Activated T-helper 2 cell treated with anti-CD3 and anti-CD28 coated beads, Interferon-gamma antibody, Interleukin-2, Interleukin-4, amounts not matched to agents 10 μg/mL and 5 μg/mL and 100 μg/mL, durations not matched to agents 14 hours and 24 hours and 36 hours (primary cell): Measurements from ENCODE around the gene PCP2. TPM values are rescaled to one million over a fixed set of nuclear protein-coding genes. Genes with fewer than 3 reads are reported as not detected.

Experiments used
- DNase-seq: peaks from one replicate; pipeline ENCODE4 v3.0.0; 2021; ENCODE audit warnings: low spot score
- H3K27ac Mint-ChIP-seq: one replicate; pipeline ENCODE4 v1.8.0; 2021; ENCODE audit warnings: mixed read lengths
- H3K27me3 Mint-ChIP-seq: one replicate; pipeline ENCODE4 v1.8.0; 2021; ENCODE audit warnings: low read depth, mixed read lengths
- H3K36me3 Mint-ChIP-seq: one replicate; pipeline ENCODE4 v1.8.0; 2021; ENCODE audit warnings: low read depth, mixed read lengths
- H3K4me1 Mint-ChIP-seq: one replicate; pipeline ENCODE4 v1.8.0; 2021; ENCODE audit warnings: low read depth, mixed read lengths
- H3K4me3 Mint-ChIP-seq: one replicate; pipeline ENCODE4 v1.8.0; 2021; ENCODE audit warnings: low read depth, mild to moderate bottlenecking, moderate library complexity, mixed read lengths
- H3K9me3 Mint-ChIP-seq: one replicate; pipeline ENCODE4 v1.8.0; 2021; ENCODE audit warnings: mixed read lengths
- intact Hi-C: fragments of 100-400 bp; cut with micrococcal nuclease; formaldehyde crosslinking; loops from one replicate; pipeline ENCODE4 v1.15.1; 2023
- total RNA-seq: library from RNA; stranded (reverse); gene quantifications from 2 replicates; pipeline ENCODE4 v1.2.3, GENCODE V29; 2022

The PCP2 gene
- total RNA-seq, 1 donor from 2014 or later: 1.2 TPM

DNA sequence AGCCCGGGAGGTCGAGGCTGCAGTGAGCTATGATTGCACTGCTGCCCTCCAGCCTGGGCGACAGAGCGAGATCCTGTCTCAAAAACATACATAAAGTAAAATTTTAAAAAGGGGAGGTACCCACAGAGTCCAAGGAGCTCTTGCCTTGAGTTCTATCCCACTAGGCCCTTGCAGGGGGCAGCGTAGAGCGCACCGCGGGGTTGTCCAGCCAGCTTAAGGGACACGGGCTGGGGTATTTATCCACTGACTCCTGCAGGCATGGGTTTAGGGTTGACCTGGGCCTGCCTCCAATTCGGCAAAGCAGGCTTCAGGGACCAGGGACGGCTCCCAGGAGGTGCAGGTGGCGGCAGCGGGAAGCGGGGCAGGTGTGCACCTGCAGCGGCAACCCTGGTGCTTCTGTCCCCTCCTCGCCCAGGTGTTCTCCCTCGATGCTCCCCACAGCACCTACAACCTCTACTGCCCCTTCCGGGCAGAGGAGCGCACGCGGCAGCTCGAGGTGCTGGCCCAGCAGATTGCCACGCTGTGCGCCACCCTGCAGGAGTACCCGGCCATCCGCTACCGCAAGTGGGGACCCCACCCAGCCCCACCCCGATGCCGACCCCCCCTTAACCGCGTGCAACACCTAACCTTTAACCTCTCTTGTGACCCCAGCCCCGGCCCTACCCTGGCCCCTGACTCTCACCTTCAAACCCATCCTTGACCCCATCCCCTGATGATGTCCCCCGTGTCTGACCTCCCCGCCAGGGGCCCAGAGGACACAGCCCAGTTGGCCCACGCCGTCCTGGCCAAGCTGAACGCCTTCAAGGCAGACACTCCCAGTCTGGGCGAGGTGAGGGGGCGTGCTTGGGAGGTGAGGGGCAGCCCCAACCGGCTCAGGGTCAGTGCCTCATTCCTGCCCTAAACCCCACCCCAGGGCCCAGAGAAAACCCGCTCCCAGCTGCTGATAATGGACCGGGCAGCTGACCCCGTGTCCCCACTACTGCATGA lies 8.1 kb upstream of the PCP2 start:
- H3K4me3 Mint-ChIP-seq: no peak overlapping the region
- no peaks in the 10 kb centered on the region for H3K9me3 Mint-ChIP-seq
- intact Hi-C loops: no loop called here
- H3K4me1 Mint-ChIP-seq: peaks cover 14% of the 10 kb centered on the region
- H3K27me3 Mint-ChIP-seq: no peaks in the 10 kb centered on the region
- DNase-seq: no peak
- H3K27ac Mint-ChIP-seq: no peak overlapping the region
- peaks cover 26% of the 10 kb centered on the region for H3K36me3 Mint-ChIP-seq

DNA sequence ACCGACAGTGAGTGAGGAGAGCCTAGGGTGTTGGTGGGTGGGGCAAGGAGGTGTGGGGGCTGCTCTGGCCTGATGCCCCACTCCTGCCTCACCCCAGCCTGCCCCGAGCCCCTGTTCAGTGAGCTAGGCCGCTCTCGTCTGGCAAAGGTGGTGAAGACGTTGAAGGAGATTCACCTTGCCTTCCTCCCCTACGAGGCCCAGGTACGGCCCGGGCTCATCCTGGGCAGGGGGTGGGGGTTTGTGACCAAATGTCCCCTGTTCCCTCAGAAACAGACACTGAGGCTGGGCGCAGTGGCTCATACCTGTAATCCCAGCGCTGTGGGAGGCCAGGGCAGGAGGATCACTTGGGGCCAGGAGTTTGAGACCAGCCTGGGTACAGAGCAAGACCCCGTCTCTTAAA lies 7.3 kb upstream of the PCP2 start:
- no peak overlapping the region for H3K4me3 Mint-ChIP-seq
- H3K9me3 Mint-ChIP-seq: no peaks in the 10 kb centered on the region
- no peak overlapping the region for H3K27ac Mint-ChIP-seq
- intact Hi-C loops: no loop called here
- H3K27me3 Mint-ChIP-seq: no peaks in the 10 kb centered on the region
- H3K36me3 Mint-ChIP-seq: peaks cover 24% of the 10 kb centered on the region
- no peak for DNase-seq
- peaks cover 14% of the 10 kb centered on the region for H3K4me1 Mint-ChIP-seq

GRCh38 chr19:7639863-7640348 lies 6.4 kb upstream of the PCP2 start:
- peaks cover 22% of the 10 kb centered on the region for H3K36me3 Mint-ChIP-seq
- peaks cover 14% of the 10 kb centered on the region for H3K4me1 Mint-ChIP-seq
- H3K27me3 Mint-ChIP-seq: no peaks in the 10 kb centered on the region
- H3K27ac Mint-ChIP-seq: no peak overlapping the region
- no peaks in the 10 kb centered on the region for H3K9me3 Mint-ChIP-seq
- intact Hi-C loops: no loop called here
- H3K4me3 Mint-ChIP-seq: no peak overlapping the region
- DNase-seq: no peak

- no peak for DNase-seq
- Mint-ChIP-seq H3K9me3 (no peaks in the 10 kb centered on the region), H3K36me3 (peaks cover 14% of the 10 kb centered on the region), H3K4me1 (peaks cover 14% of the 10 kb centered on the region), H3K27me3 (no peaks in the 10 kb centered on the region), H3K27ac (no peak overlapping the region), H3K4me3 (peak overlapping the region; percentile 24)
- intact Hi-C loops: no loop called here
Observed at GRCh38 chr19:7638802-7639465, 5.4 kb upstream of the PCP2 start.

DNA sequence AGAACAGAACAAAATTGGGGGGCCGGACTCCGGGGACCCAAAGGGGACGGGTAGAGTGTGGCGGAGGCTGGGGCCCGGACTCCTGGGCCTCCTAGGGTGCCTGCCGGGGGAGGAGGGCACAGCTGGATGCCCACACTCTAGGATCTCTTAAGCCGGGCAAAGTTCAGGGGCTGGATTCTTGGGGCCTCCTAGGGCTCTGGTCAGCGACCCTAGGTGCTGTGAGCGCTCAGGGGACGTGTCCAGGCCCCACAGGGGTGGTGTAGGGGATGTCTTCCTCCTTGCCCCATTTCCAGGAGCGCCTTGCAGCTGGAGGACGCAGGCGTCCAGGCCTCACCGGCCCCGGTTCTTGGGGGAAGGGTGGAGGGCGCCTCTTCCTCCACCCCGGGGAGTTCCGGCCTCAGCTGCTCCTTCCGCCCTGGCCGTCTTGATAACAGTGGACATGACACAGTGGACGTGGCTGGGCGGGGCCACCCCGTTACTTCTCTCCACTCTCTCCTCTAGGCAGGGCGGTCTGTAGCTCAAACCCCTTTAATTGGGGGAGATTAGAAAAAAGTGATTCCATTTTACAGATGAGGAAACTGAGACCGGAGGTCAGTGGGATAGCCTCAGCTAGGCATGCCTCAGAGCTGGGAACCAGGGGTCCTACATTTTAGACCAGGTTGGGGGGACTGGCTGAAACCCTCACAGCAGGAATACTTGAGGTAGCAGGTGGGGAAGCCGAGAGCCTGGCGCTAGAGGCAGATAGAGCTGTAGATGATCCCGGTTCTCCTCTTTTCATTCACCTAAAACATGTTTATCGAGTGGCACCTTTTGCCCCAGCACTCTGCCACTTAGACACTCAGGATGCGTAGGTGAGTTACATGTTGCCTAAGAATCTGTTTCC lies 4.1 kb upstream of the PCP2 start:
- intact Hi-C loops: no loop called here
- H3K4me3 Mint-ChIP-seq: peak overlapping the region; percentile 81
- H3K27me3 Mint-ChIP-seq: no peaks in the 10 kb centered on the region
- no peaks in the 10 kb centered on the region for H3K9me3 Mint-ChIP-seq
- no peak for DNase-seq
- H3K36me3 Mint-ChIP-seq: peaks cover 7% of the 10 kb centered on the region
- H3K27ac Mint-ChIP-seq: peak overlapping the region; percentile 73
- H3K4me1 Mint-ChIP-seq: peaks cover 14% of the 10 kb centered on the region

GRCh38 chr19:7636691-7637373 lies 3.3 kb upstream of the PCP2 start, which contains the start of gene STXBP2:
STXBP2 (plus strand) TSS chr19:7637110; CDS start chr19:7637150, 40 bp downstream.
- H3K27me3 Mint-ChIP-seq: no peaks in the 10 kb centered on the region
- peak; percentile 85 for DNase-seq
- peak within 1 kb of the TSS; percentile 79 for H3K27ac Mint-ChIP-seq
- intact Hi-C loops: no loop called here
- no peaks in the 10 kb centered on the region for H3K9me3 Mint-ChIP-seq
- peaks cover 14% of the 10 kb centered on the region for H3K4me1 Mint-ChIP-seq
- peak within 1 kb of the TSS; percentile 81 for H3K4me3 Mint-ChIP-seq
- H3K36me3 Mint-ChIP-seq: peaks cover 7% of the 10 kb centered on the region

GRCh38 chr19:7636317-7636690 lies 2.8 kb upstream of the PCP2 start:
- no peak for DNase-seq
- H3K27ac Mint-ChIP-seq: peak overlapping the region; percentile 79
- intact Hi-C loops: no loop called here
- peaks cover 7% of the 10 kb centered on the region for H3K36me3 Mint-ChIP-seq
- no peaks in the 10 kb centered on the region for H3K9me3 Mint-ChIP-seq
- H3K4me1 Mint-ChIP-seq: peaks cover 14% of the 10 kb centered on the region
- peak overlapping the region; percentile 81 for H3K4me3 Mint-ChIP-seq
- H3K27me3 Mint-ChIP-seq: no peaks in the 10 kb centered on the region

GRCh38 chr19:7635670-7636069 lies 2.2 kb upstream of the PCP2 start:
- Mint-ChIP-seq H3K4me3 (peak overlapping the region; percentile 81), H3K36me3 (peaks cover 7% of the 10 kb centered on the region), H3K27ac (no peak overlapping the region), H3K27me3 (no peaks in the 10 kb centered on the region), H3K9me3 (no peaks in the 10 kb centered on the region), H3K4me1 (peaks cover 18% of the 10 kb centered on the region)
- DNase-seq: no peak
- intact Hi-C loops: no loop called here

- Mint-ChIP-seq H3K36me3 (peaks cover 10% of the 10 kb centered on the region), H3K27ac (no peak overlapping the region), H3K4me1 (peaks cover 24% of the 10 kb centered on the region), H3K9me3 (no peaks in the 10 kb centered on the region), H3K4me3 (no peak overlapping the region), H3K27me3 (no peaks in the 10 kb centered on the region)
- intact Hi-C loops: no loop called here
- no peak for DNase-seq
Observed at GRCh38 chr19:7632340-7633203, 947 bp downstream of the PCP2 start.

DNA sequence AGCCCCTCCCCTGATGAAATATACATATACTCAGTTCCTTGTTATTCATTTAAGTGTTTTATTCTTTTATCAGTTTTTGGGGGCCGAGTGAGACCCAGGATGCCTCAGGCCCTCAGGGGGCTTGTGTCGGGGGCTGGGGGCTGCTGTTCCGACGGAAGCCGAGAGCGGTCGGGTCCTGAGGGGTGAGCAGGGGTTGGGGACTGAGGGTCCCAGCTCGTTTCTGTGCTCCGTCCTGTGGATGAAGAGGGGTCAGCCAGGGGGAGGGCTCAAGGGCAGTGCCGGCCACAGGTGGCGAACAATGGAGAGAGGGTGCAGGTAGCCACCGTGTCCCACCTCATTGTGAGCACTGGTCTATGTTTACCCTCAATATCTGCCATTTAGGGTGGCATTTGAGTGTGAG lies 1.9 kb downstream of the PCP2 start:
- intact Hi-C loops: no loop called here
- Mint-ChIP-seq H3K4me1 (peaks cover 24% of the 10 kb centered on the region), H3K9me3 (no peaks in the 10 kb centered on the region), H3K4me3 (peak overlapping the region; percentile 22), H3K27me3 (no peaks in the 10 kb centered on the region), H3K27ac (no peak overlapping the region), H3K36me3 (peaks cover 16% of the 10 kb centered on the region)
- DNase-seq: no peak

DNA sequence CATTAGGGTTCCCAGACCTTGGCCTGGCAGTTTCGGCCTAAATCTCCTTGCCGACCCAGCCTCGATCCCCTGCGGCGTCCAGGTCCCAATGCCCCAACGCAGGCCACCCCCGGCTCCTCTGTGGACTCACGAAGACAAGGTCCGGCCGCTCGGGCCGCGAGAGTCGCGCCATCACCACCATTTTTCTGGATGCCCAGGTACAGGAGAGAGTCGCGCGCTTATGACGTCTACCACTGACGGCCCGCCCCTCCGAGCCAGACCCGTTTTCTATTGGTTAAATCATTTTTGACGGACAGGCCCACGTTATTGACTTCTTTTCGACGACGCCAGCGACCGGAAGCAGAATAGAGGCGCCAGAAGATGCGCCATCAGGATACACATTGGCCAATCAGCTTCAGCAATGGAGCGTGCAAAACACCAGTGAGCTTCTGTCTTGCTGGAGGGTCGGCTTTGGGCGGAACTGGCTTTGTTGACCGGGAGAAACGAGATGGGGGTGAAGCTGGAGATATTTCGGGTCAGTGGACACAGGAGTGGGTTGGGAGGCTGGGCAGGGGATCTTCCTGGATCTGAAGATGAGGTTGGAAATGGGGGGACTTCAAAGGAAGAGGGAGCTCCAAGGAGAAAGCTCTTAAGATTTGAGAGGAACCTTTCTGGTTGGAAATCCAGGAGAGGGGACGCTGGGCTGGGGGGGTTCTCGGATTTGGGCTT lies 4.0 kb downstream of the PCP2 start, which contains the start of the genes PET100 and XAB2:
Gene PET100, plus strand, starts transcription at position 447 of the 708 bp plus-strand sequence. Its CDS starts 41 bp downstream, at position 488.
Gene XAB2, minus strand, starts transcription at position 199 of the 708 bp plus-strand sequence. Its CDS starts 18 bp downstream, at position 181.
- peaks cover 24% of the 10 kb centered on the region for H3K4me1 Mint-ChIP-seq
- intact Hi-C loops: loop anchor here (1.0 to 2.0 kb wide), 3 partner anchors 51 to 200 kb away; partner anchors contain the start of gene TRAPPC5

More for the DNA sequence above, 4.0 kb downstream of the PCP2 start, which contains the start of the genes PET100 and XAB2:
- H3K4me3 Mint-ChIP-seq: peak within 1 kb of the TSS; percentile 98
- H3K36me3 Mint-ChIP-seq: peaks cover 19% of the 10 kb centered on the region
- H3K9me3 Mint-ChIP-seq: no peaks in the 10 kb centered on the region
- no peaks in the 10 kb centered on the region for H3K27me3 Mint-ChIP-seq
- H3K27ac Mint-ChIP-seq: peak within 1 kb of the TSS; percentile 98
- peak; percentile 94 for DNase-seq
